Measurements from ENCODE around the gene HAVCR1. TPM values are rescaled to one million over a fixed set of nuclear protein-coding genes. Genes with fewer than 3 reads are reported as not detected.

HAVCR1 gene
- total RNA-seq (2014; rRNA removed; shearing (Covaris generic)): not detected in 2 replicates
- polyA plus RNA-seq (2016; fragmentation: Nextera tagmentation; extraction: Ambion mirVana): not detected in 2 replicates
- long read RNA-seq: 0 reads

- H3K27ac Mint-ChIP-seq: no peak within 1 kb of the TSS
- H3K9me2 ChIP-seq (ENCODE audit: insufficient read depth): no peaks in the 10 kb centered on the region
- H3K9me3 Mint-ChIP-seq: peaks cover 1% of the 10 kb centered on the region; the same call in 1 of the 3 replicates
- no peaks in the 10 kb centered on the region for H3K4me1 ChIP-seq (ENCODE audit: insufficient read depth)
- no peak within 1 kb of the TSS for H3K4me3 ChIP-seq
- ATAC-seq (no peak), DNase-seq (ENCODE audit: low spot score) (no peak)
- no peaks in the 10 kb centered on the region for H3K27me3 ChIP-seq (ENCODE audit: insufficient read depth)
- no peaks in the 10 kb centered on the region for H3F3A ChIP-seq (replicated peaks; ENCODE audit: low read depth)
- H3K36me3 ChIP-seq (ENCODE audit: insufficient read depth): no peaks in the 10 kb centered on the region
- no peaks in the 10 kb centered on the region for H3K36me3 Mint-ChIP-seq (ENCODE audit: low read depth)
- H3K4me3 Mint-ChIP-seq: no peak within 1 kb of the TSS
- TF ChIP-seq CREB1 (CRISPR knock-in tag; IDR thresholded peaks at IDR 0.05; ENCODE audit: low read depth) (no peak), STAT1 (IDR thresholded peaks at IDR 0.05; ENCODE audit: unreplicated experiment) (no peak), NANOG (IDR thresholded peaks at IDR 0.05; ENCODE audit: borderline replicate concordance) (no peak), POLR2AphosphoS5 (IDR thresholded peaks at IDR 0.05; ENCODE audit: low read depth) (no peak)
- peaks cover 5% of the 10 kb centered on the region for H3K27me3 Mint-ChIP-seq (ENCODE audit: insufficient read depth, low read depth, poor library complexity)
- no peaks in the 10 kb centered on the region for H4K20me1 ChIP-seq (replicated peaks; ENCODE audit: insufficient read depth)
- no peaks in the 10 kb centered on the region for H3K79me2 ChIP-seq (replicated peaks; ENCODE audit: insufficient read depth)
- H3K4me2 ChIP-seq: no peak within 1 kb of the TSS
- no peak within 1 kb of the TSS for H3K27ac ChIP-seq (ENCODE audit: low read depth)
- no peaks in the 10 kb centered on the region for H3K4me1 Mint-ChIP-seq
- H2AFZ ChIP-seq: peak within 1 kb of the TSS; percentile 63
Observed at GRCh38 chr5:157059093-157059539, at the start of gene HAVCR1. HAVCR1 (minus strand) TSS chr5:157059116; CDS start chr5:157057943, 1,173 bp downstream.

- no peak overlapping the region for H3K4me3 ChIP-seq
- Mint-ChIP-seq H3K27me3 (ENCODE audit: insufficient read depth, low read depth, poor library complexity) (no peaks in the 10 kb centered on the region), H3K4me3 (no peak overlapping the region), H3K9me3 (no peaks in the 10 kb centered on the region), H3K27ac (no peak overlapping the region), H3K4me1 (no peaks in the 10 kb centered on the region), H3K36me3 (ENCODE audit: low read depth) (no peaks in the 10 kb centered on the region)
- H3K4me2 ChIP-seq: no peak overlapping the region
- H3F3A ChIP-seq (replicated peaks; ENCODE audit: low read depth): no peaks in the 10 kb centered on the region
- no peaks in the 10 kb centered on the region for H3K79me2 ChIP-seq (replicated peaks; ENCODE audit: insufficient read depth)
- DNase-seq (ENCODE audit: low spot score) (no peak), ATAC-seq (no peak)
- H4K20me1 ChIP-seq (replicated peaks; ENCODE audit: insufficient read depth): no peaks in the 10 kb centered on the region
- H2AFZ ChIP-seq: peak overlapping the region; percentile 34; the same call in 1 of the 2 replicates
- no peaks in the 10 kb centered on the region for H3K36me3 ChIP-seq (ENCODE audit: insufficient read depth)
- no peaks in the 10 kb centered on the region for H3K27me3 ChIP-seq (ENCODE audit: insufficient read depth)
- H3K9me2 ChIP-seq (ENCODE audit: insufficient read depth): no peaks in the 10 kb centered on the region
- H3K27ac ChIP-seq (ENCODE audit: low read depth): no peak overlapping the region
- no peaks in the 10 kb centered on the region for H3K4me1 ChIP-seq (ENCODE audit: insufficient read depth)
- TF ChIP-seq EZH2 (IDR thresholded peaks at IDR 0.05; ENCODE audit: low read depth, unreplicated experiment) (no peak), REST (IDR thresholded peaks at IDR 0.05; ENCODE audit: unreplicated experiment) (no peak), ZNF462 (CRISPR knock-in tag; IDR thresholded peaks at IDR 0.05) (no peak), ETS1 (IDR thresholded peaks at IDR 0.05) (no peak), ZNF114 (CRISPR knock-in tag; IDR thresholded peaks at IDR 0.05) (no peak)
Observed at GRCh38 chr5:157107508-157107907, 48.6 kb upstream of the HAVCR1 start.
